NCI-H2029 treated with DMSO at 0.1 percent for 48 hours (cell line): ENCODE results near the gene POLR1G.

ENCODE experiments used
- DNase-seq: peaks from one replicate; lab custom pipeline; 2025; lab: John Stamatoyannopoulos, UW

Gene POLR1G

GRCh38 chr19:45446295-45446694 is 39.9 kb downstream of the POLR1G start:
- DNase-seq: no peak

- no peak for DNase-seq
Observed at GRCh38 chr19:45446944-45447343, 40.5 kb downstream of the POLR1G start.

- DNase-seq: no peak
Observed at GRCh38 chr19:45448425-45448756, 41.9 kb downstream of the POLR1G start.

GRCh38 chr19:45448887-45449299 is 42.4 kb downstream of the POLR1G start:
- no peak for DNase-seq

DNA sequence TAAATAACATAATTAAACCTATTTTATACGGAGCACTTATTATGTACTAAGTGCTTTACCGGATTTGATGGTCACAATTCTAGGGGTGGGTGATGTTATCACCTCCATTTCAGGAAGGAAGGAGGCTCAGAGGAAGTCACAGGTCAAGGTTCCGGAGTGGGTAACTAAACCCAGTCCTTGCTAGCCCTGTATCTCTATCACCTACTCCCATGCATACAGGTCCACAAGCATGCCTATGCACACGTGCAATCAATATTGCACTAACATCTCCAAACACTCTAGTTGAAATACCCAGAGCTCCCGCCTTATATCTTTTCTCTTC is 43.5 kb downstream of the POLR1G start:
- DNase-seq: peak; percentile 22

- no peak for DNase-seq
Observed at GRCh38 chr19:45451131-45451849, 44.8 kb downstream of the POLR1G start.

GRCh38 chr19:45451850-45452387 is 45.5 kb downstream of the POLR1G start:
- no peak for DNase-seq

- DNase-seq: peak; percentile 72
Observed at GRCh38 chr19:45455707-45456499, 49.5 kb downstream of the POLR1G start.

DNA sequence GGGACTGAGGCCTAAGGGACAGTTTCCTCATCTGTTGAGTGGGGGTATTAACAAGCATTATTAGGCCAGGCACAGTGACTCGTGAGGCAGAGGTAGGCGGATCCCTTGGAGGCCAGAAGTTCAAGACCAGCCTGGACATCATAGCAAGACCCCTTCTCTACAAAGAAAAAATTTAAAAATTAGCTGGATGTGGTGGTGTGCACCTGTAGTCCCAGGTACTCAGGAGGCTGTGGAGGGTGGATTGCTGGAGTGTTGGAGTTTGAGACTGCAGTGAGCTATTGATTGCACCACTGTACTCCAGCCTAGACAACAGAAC is 50.0 kb downstream of the POLR1G start:
- DNase-seq: no peak

GRCh38 chr19:45457776-45458175 is 51.3 kb downstream of the POLR1G start:
- DNase-seq: no peak
